ENCODE measurements around the gene KLRC3.
A peak's percentile ranks its signal among the peaks of the same experiment; 100 is the strongest.
"Not testable (repeated sequence)": the region's sequence is repeated elsewhere in the genome, so short reads cannot be mapped to it uniquely, and the experiment has no call there.

Gene KLRC3

GRCh38 chr12:10420334-10420733 lies at the start of gene KLRC3:
KLRC3 (minus strand) TSS chr12:10420595; CDS start chr12:10420550, 45 bp downstream.
- DNase-seq: not testable (repeated sequence)

GRCh38 chr12:10469701-10470100 lies 49.3 kb upstream of the KLRC3 start:
- DNase-seq: no peak

GRCh38 chr12:10466311-10466710 lies 45.9 kb upstream of the KLRC3 start:
- no peak for DNase-seq

- DNase-seq: no peak
These were observed 37.4 kb upstream of the KLRC3 start for GRCh38 chr12:10457760-10458159.

- DNase-seq: no peak
These were observed 36.5 kb upstream of the KLRC3 start for GRCh38 chr12:10456856-10457255.

GRCh38 chr12:10455766-10456165 lies 35.4 kb upstream of the KLRC3 start:
- no peak for DNase-seq

- no peak for DNase-seq
These were observed 34.1 kb upstream of the KLRC3 start for GRCh38 chr12:10454531-10454930.

- DNase-seq: no peak
These were observed 32.8 kb upstream of the KLRC3 start, which contains the start of gene KLRC1 for GRCh38 chr12:10453156-10453555. KLRC1 (minus strand) TSS chr12:10453377; CDS start chr12:10451156, 2,221 bp downstream.

GRCh38 chr12:10448236-10448635 lies 27.8 kb upstream of the KLRC3 start:
- DNase-seq: no peak

GRCh38 chr12:10446052-10446451 lies 25.7 kb upstream of the KLRC3 start:
- not testable (repeated sequence) for DNase-seq

- not testable (repeated sequence) for DNase-seq
These were observed 20.7 kb upstream of the KLRC3 start for GRCh38 chr12:10441144-10441543.

GRCh38 chr12:10439608-10440274 lies 19.3 kb upstream of the KLRC3 start:
- not testable (repeated sequence) for DNase-seq

- not testable (repeated sequence) for DNase-seq
These were observed 17.2 kb upstream of the KLRC3 start for GRCh38 chr12:10437601-10438000.

- DNase-seq: not testable (repeated sequence)
These were observed 15.4 kb upstream of the KLRC3 start, which contains the start of gene KLRC2 for GRCh38 chr12:10435816-10436215. KLRC2 (minus strand) TSS chr12:10436010; CDS start chr12:10435986, 24 bp downstream.

- not testable (repeated sequence) for DNase-seq
These were observed 10.2 kb upstream of the KLRC3 start for GRCh38 chr12:10430623-10431022.

GRCh38 chr12:10425938-10426337 lies 5.5 kb upstream of the KLRC3 start:
- not testable (repeated sequence) for DNase-seq

GRCh38 chr12:10424260-10424899 lies 4.0 kb upstream of the KLRC3 start:
- not testable (repeated sequence) for DNase-seq

GRCh38 chr12:10422159-10422558 lies 1.8 kb upstream of the KLRC3 start:
- DNase-seq: not testable (repeated sequence)

- DNase-seq: no peak
These were observed 11.0 kb downstream of the KLRC3 start, which contains the start of gene KLRC4 for GRCh38 chr12:10409392-10409791. KLRC4 (minus strand) TSS chr12:10409757; CDS start chr12:10409575, 182 bp downstream.

GRCh38 chr12:10408842-10409241 lies 11.6 kb downstream of the KLRC3 start:
- no peak for DNase-seq

- DNase-seq: peak; percentile 19
These were observed 13.7 kb downstream of the KLRC3 start for GRCh38 chr12:10406725-10407124.

GRCh38 chr12:10405294-10405693 lies 15.1 kb downstream of the KLRC3 start:
- DNase-seq: no peak

- no peak for DNase-seq
These were observed 15.6 kb downstream of the KLRC3 start for GRCh38 chr12:10404798-10405197.

GRCh38 chr12:10400829-10401228 lies 19.6 kb downstream of the KLRC3 start:
- DNase-seq: no peak

Measured in left hindlimb (tissue), 1 donor.